Lower lobe of right lung (tissue), 2 donors: ENCODE measurements around the gene WASHC2A. TPM values are rescaled to one million over a fixed set of nuclear protein-coding genes. Genes with fewer than 3 reads are reported as not detected.
A peak's percentile ranks its signal among the peaks of the same experiment; 100 is the strongest.
"Not testable (repeated sequence)": the region's sequence is repeated elsewhere in the genome, so short reads cannot be mapped to it uniquely, and the experiment has no call there.

Experiments
- ATAC-seq, 2 donors: fragments of 200-7000 bp; cut with Tn5 transposase; one replicate each; pipeline ENCODE4 v1.9.1; 2020 to 2022; ENCODE audit warnings: mild to moderate bottlenecking in 2 of 2, moderate library complexity in 2 of 2
- DNase-seq: peaks from one replicate; pipeline ENCODE4 v3.0.0-alpha.2; 2020
- H3K27ac ChIP-seq: fragments of 200-600 bp; one replicate; pipeline ENCODE4 v1.8.0; 2022
- H3K27me3 ChIP-seq: fragments of 200-600 bp; one replicate; pipeline ENCODE4 v1.8.0; 2022; ENCODE audit warnings: low read depth
- H3K36me3 ChIP-seq: fragments of 200-600 bp; one replicate; pipeline ENCODE4 v1.8.0; 2022; ENCODE audit warnings: mild to moderate bottlenecking
- H3K4me1 ChIP-seq: fragments of 200-600 bp; one replicate; pipeline ENCODE4 v1.8.0; 2022
- H3K4me3 ChIP-seq: fragments of 200-600 bp; one replicate; pipeline ENCODE4 v1.8.0; 2022; ENCODE audit warnings: mild to moderate bottlenecking
- H3K9me3 ChIP-seq: fragments of 200-600 bp; one replicate; pipeline ENCODE4 v1.8.0; 2022
- intact Hi-C: fragments of 100-400 bp; cut with DNase I; formaldehyde crosslinking; loops from one replicate; pipeline ENCODE4 v1.11.0; 2022
- total RNA-seq: library from RNA; stranded (reverse); fragmentation: NEBNext Ultra II Directional; extraction: Animal tissue kit (Norgen Biotek cat#: 25700); gene quantifications from one replicate; pipeline ENCODE4 v1.2.1, GENCODE V29; 2021
- TF ChIP-seq, protein P1 (sequence below): fragments of 200-600 bp; IDR thresholded peaks from one replicate; pipeline ENCODE4 v1.8.0; 2022; ENCODE audit warnings: antibody characterized with exemption, mild to moderate bottlenecking
- donor health status: DM: no; HTN: yes; CAD: no; lungs with severe emphysema.

WASHC2A gene
- total RNA-seq, 1 donor from 2014 or later: 59.6 TPM

DNA sequence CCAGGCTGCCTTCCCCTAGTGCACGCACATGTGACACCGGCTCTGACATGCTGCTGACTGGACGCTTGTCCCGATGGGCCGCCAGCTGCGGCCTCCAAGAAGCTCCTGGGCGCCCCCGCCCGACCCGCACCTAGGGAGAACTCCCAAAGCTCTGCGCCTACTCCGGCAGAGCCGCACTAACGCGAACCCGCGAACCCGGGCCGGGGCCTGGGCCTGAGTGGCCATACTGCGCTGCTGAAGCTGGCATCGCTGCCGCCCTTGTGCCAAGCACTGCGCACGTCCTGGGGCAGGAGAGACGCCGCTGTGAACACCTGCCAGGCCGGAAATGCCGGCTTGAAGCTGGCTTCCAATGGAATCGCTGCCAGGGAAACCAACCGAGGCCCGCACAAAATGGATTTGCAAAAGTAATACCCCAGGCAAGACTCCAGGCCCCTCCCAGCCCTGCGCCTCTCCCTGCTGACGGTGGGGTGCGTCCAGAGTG, 85.1 kb downstream of the WASHC2A start:
- peaks cover 4% of the 10 kb centered on the region for H3K27me3 ChIP-seq
- H3K27ac ChIP-seq: no peak overlapping the region
- DNase-seq (peak; percentile 52), ATAC-seq (peak; percentile 31 to 70)
- H3K4me3 ChIP-seq: no peak overlapping the region
- intact Hi-C loops: no loop called here
- no peaks in the 10 kb centered on the region for H3K36me3 ChIP-seq
- TF ChIP-seq, protein P1, sequence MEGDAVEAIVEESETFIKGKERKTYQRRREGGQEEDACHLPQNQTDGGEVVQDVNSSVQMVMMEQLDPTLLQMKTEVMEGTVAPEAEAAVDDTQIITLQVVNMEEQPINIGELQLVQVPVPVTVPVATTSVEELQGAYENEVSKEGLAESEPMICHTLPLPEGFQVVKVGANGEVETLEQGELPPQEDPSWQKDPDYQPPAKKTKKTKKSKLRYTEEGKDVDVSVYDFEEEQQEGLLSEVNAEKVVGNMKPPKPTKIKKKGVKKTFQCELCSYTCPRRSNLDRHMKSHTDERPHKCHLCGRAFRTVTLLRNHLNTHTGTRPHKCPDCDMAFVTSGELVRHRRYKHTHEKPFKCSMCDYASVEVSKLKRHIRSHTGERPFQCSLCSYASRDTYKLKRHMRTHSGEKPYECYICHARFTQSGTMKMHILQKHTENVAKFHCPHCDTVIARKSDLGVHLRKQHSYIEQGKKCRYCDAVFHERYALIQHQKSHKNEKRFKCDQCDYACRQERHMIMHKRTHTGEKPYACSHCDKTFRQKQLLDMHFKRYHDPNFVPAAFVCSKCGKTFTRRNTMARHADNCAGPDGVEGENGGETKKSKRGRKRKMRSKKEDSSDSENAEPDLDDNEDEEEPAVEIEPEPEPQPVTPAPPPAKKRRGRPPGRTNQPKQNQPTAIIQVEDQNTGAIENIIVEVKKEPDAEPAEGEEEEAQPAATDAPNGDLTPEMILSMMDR: no peak
- H3K9me3 ChIP-seq: no peaks in the 10 kb centered on the region
- no peaks in the 10 kb centered on the region for H3K4me1 ChIP-seq

DNA sequence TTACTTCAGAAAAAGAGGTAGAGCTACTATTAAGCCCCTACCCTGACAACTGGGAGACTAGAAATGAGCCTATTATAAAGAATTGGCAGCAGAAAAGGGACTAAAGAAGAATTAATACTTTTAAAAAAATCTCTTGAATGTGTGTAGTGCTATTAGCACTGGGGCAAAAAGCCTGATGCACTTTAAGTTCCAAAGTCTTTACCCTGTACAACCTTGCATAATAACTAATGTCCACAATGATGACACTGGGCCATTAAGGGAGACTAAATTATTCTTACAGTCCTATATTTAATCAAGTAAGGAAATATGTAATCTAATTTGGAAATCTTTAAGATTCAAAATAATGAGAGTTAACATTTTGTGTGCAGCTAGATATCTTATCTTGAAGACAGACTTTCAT, 90.1 kb downstream of the WASHC2A start:
- H3K4me1 ChIP-seq, intact Hi-C loops, H3K27me3 ChIP-seq, H3K36me3 ChIP-seq, H3K4me3 ChIP-seq, DNase-seq, H3K9me3 ChIP-seq, ATAC-seq, H3K27ac ChIP-seq: not testable (repeated sequence)

DNA sequence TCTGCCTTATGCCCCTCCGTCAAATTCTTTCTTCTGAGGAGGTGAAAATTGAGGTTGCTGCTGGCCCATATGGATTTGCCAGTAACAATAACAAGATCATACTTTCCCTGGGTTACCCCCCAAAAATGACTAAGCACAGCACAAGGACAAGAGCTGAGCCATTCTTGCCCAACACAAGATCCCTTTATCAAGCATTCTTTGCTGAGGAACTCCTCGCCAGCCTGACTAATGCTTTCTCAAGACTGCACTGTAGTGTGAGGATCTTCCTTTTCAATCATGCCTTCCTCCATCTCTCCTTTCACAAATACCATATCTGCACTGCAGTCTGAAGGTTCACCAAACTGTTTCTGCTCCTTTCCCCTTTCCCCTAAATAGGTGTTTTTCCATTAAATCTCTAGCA, 92.1 kb downstream of the WASHC2A start:
- intact Hi-C loops, DNase-seq, H3K27ac ChIP-seq, H3K4me1 ChIP-seq, ATAC-seq, H3K4me3 ChIP-seq, H3K27me3 ChIP-seq, H3K36me3 ChIP-seq, H3K9me3 ChIP-seq: not testable (repeated sequence)

DNA sequence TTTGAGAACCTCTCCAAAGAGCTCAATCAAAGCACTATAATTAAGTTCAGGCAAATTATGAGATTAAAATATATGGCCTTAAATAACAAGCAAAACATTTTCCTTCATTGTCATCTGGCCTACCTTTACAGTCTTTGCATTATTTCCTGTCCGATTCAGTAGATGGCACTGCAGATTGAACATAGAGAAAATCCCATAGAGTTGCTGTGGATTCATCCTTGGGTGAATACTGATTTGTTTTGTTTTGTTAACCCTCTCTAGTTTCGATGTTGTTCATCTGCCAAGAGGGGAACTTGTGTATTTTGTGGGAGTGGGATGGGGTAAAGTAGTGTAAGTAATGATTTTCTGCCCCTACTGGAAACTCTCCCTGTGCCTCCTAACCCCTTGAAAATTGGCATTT, 97.3 kb downstream of the WASHC2A start:
- H3K36me3 ChIP-seq, H3K27me3 ChIP-seq, H3K9me3 ChIP-seq, H3K27ac ChIP-seq, H3K4me3 ChIP-seq, H3K4me1 ChIP-seq, ATAC-seq, intact Hi-C loops, DNase-seq: not testable (repeated sequence)

DNA sequence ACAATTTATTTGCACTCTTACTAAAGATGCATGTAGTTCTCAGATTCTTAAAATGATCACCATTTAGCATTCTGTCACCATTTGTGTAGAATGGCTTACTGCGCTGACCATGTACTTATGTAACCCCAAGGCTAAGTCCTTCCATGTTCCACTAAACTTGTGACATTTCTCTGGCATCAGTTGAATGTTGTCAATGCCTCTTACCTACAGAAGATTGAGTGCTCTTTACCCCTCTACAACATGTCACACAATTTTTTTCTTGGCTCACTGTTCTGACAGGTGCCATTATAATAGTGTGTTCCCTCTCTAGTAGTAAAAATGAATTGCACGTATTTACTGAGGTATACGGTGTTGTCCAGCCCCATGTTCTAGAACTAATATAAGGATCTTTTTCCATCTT, 100.1 kb downstream of the WASHC2A start:
- peak; percentile 73 to 83 for ATAC-seq
- intact Hi-C loops: not testable (repeated sequence)

DNA sequence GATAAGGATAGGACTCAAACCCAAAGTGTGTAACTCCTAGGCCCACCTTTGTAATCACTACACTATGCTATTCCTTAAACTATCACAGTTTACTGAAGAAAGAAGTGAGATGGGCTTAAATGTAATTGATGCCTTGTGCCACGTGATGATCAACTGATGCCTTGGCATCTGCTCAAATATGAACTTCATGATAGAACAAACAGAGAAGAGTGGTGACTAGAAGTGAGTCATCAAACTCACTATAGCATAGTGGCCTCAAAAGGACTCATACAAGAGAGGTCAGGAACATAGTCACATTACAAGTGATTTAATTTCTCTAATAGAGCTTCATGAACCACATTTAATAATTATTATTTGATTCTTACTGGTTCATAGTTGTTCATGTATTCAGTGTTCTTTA, 101.8 kb downstream of the WASHC2A start:
- H3K4me1 ChIP-seq, H3K36me3 ChIP-seq, ATAC-seq, intact Hi-C loops, H3K9me3 ChIP-seq, H3K27ac ChIP-seq, H3K27me3 ChIP-seq, H3K4me3 ChIP-seq, DNase-seq: not testable (repeated sequence)

More for the DNA sequence above, 100.1 kb downstream of the WASHC2A start:
- not testable (repeated sequence) for H3K4me1 ChIP-seq, H3K4me3 ChIP-seq, H3K9me3 ChIP-seq, H3K27ac ChIP-seq, H3K36me3 ChIP-seq, DNase-seq, H3K27me3 ChIP-seq

DNA sequence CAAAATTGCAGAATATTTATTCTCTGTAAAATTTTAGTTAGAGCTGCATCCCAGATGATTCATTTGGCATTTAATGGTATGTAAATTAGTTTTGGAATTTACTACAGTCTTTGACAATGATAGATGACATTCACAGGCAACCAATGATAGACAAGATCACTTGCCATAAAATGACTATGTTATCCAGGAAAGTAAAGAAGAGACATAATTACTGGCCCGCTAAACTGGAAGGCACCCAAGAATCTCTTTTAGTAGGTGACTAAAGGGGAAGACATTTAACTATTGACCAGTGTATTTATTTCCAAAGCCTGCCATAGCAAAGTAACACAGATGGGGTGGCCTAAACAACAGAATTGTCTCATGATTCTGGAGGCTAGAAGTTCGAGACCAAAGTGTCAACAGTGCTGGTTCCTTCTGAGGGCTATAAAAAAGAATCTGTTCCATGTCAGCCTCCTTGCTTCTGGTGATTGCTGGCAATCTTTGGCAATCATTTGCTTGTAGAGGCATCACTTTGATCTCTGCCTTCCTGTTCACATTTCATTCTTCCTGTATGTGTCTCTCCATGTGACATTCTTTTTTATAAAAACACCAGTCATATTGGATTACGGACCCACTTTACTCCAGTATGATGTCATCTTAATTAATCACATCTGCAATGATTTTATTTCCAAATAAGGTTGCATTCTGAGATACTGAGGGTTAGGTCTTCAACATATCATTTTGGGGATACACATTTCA, 107.2 kb downstream of the WASHC2A start:
- H3K27ac ChIP-seq, H3K4me3 ChIP-seq, H3K27me3 ChIP-seq, H3K36me3 ChIP-seq, intact Hi-C loops, ATAC-seq, H3K9me3 ChIP-seq, H3K4me1 ChIP-seq, DNase-seq: not testable (repeated sequence)

Other genes with a start within 250 kb of the WASHC2A start
- 24.2 TPM for gene PARG, start 125.9 kb upstream of the WASHC2A start, total RNA-seq
- 11.7 TPM for gene TIMM23B, start 125.9 kb upstream of the WASHC2A start, total RNA-seq
- 12.5 TPM for gene AGAP6, start 79.5 kb upstream of the WASHC2A start, total RNA-seq
- not detected for gene ASAH2, start 183.6 kb downstream of the WASHC2A start, total RNA-seq